Ovary (tissue), 9 donors: ENCODE data around the gene WDR20. TPM values are rescaled to one million over a fixed set of nuclear protein-coding genes. Genes with fewer than 3 reads are reported as not detected.

Source experiments
- DNase-seq, 5 donors: peaks; one replicate each; pipeline ENCODE4 v3.0.0-alpha.2; 2019 to 2020
- H3K27ac ChIP-seq, 2 donors: fragments of 200-600 bp; one replicate each; pipeline versions ENCODE4 v1.5.1 to v1.8.0; 2019 to 2022
- H3K27me3 ChIP-seq: fragments of 200-600 bp; one replicate; pipeline ENCODE4 v1.8.0; 2022
- H3K36me3 ChIP-seq: fragments of 200-600 bp; sonication (generic); one replicate; pipeline ENCODE4 v1.5.1; 2019
- H3K4me1 ChIP-seq: one replicate; pipeline ENCODE4 v1.8.1; 2013; ENCODE audit warnings: mild to moderate bottlenecking, moderate library complexity; ENCODE audit not compliant: insufficient read depth
- H3K4me3 ChIP-seq: fragments of 200-600 bp; sonication (generic); one replicate; pipeline ENCODE4 v1.5.1; 2017
- H3K9me3 ChIP-seq, 2 donors: fragments of 200-600 bp in 1 of 2; sonication (generic) in 1 of 2; one replicate each; pipeline versions ENCODE4 v1.5.1 to v1.8.1; 2013 to 2019; ENCODE audit warnings: mild to moderate bottlenecking in 1 of 2, moderate library complexity in 1 of 2
- CTCF ChIP-seq, 3 donors: fragments of 450-650 bp in 2 of 3; fragments of 200-600 bp in 1 of 3; IDR thresholded peaks; one replicate each; pipeline versions ENCODE4 v1.5.1 to v1.8.0; 2016 to 2022; ENCODE audit warnings: antibody characterized with exemption in 3 of 3, mild to moderate bottlenecking in 1 of 3
- EP300 ChIP-seq: sonication (generic); formaldehyde crosslinking; IDR thresholded peaks from one replicate; pipeline ENCODE4 v1.6.1; 2017; ENCODE audit warnings: antibody characterized with exemption
- POLR2A ChIP-seq: fragments of 450-650 bp; IDR thresholded peaks from one replicate; pipeline ENCODE4 v1.6.1; 2017; ENCODE audit warnings: antibody characterized with exemption, mild to moderate bottlenecking, moderate library complexity
- WGBS, 3 donors: extraction: QIAGEN DNeasy Blood & Tissue Kit in 1 of 3; methylation state at CpG; one replicate each; pipeline versions ENCODE4 v1.1.5 to v1.1.7; 2013 to 2017; 5-methylcytosine and 5-hydroxymethylcytosine counted together
- intact Hi-C, 4 donors: fragments of 100-400 bp; cut with DNase I; formaldehyde crosslinking; loops; one replicate each; pipeline versions ENCODE4 v1.11.0 to v1.15.1; 2022 to 2023
- polyA plus RNA-seq, 2 donors: library from polyadenylated mRNA; stranded (reverse); fragments of 200-250 nt in 1 of 2; fragments of 350-450 nt in 1 of 2; fragmentation: Illumina TruSeq in 1 of 2; extraction: RNeasy Lipid Tissue Mini Kit (QIAGEN cat#74804) in 1 of 2; gene quantifications; one replicate each; pipeline ENCODE4 v1.2.3, GENCODE V29; 2013 to 2014
- total RNA-seq, 7 donors: library from RNA; depleted of rRNA in 2 of 7; stranded (reverse); fragments of >200 nt in 2 of 7; fragmentation: NEBNext Ultra II Directional in 3 of 7; extraction: Animal tissue kit (Norgen Biotek cat#: 25700) in 3 of 7; gene quantifications; one replicate each; pipeline versions ENCODE4 v1.1.0 to v1.2.4, GENCODE V29; 2016 to 2023
- donor health status: DM: no; HTN: no; CAD: no; lungs with moderate emphysema.
- donor health status: DM: no; HTN: no; CAD: no.
- donor health status: Bipolar disorder and iron deficiency.
- donor health status: DM: yes; HTN: yes; CAD: no.
- donor health status: DM: no; HTN: no; CAD: no.
- donor health status: DM: yes; HTN: yes; CAD: no.

WDR20 gene
- total and polyA plus RNA-seq, 9 donors: 13.4 to 42.2 (median 26.8) TPM

GRCh38 chr14:102225936-102226335, 86.2 kb downstream of the WDR20 start:
- Histone ChIP-seq H3K9me3 (no peaks in the 10 kb centered on the region), H3K4me1 (peaks cover 5% of the 10 kb centered on the region), H3K4me3 (no peak overlapping the region), H3K27ac (no peak overlapping the region), H3K36me3 (no peaks in the 10 kb centered on the region), H3K27me3 (no peaks in the 10 kb centered on the region)
- intact Hi-C loops: no loop called here
- TF ChIP-seq CTCF (IDR thresholded peaks at IDR 0.05) (no peak), POLR2A (no peak), EP300 (no peak)
- 80% methylated on average over 15 of the region's 15 CpGs for WGBS, 3 donors
- DNase-seq: no peak

DNA sequence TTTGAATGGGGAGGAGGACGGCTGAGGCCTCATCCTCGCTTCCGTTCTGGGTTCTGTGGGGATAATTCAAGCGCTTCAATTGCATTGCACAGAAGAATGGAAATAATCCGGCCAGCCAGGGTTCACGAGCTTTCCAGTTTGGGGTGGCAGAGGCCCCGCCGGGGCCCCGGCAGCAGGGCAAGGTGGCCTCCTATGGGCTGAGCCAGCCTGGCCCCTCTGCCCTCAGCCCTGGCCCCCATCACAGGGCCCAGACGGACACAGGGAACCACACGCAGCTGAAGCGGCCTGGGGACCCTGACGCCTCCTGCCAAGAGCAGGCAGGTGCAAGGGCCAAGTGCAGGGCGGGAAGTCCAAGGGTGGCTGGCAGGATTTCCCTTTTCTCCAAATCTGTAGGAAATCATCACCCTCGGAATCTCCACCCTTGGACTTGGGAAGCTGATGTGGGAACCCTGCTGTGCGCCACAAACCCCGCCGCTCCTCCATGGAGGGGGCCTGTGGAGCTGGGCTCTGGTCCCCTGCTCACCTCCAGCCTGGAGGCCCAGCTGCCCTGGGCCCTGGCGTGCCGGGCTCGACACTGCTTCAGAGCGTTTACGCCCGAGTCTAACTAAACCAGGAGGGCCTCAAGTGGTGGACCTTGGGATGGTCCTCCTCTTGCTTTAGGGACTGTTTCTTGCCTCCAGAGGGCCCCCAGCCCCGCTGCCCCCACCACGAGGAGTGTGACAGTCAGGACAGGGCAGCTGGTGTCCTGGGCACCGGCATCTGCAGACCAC, 86.8 kb downstream of the WDR20 start:
- intact Hi-C loops: no loop called here
- Histone ChIP-seq H3K4me3 (no peak overlapping the region), H3K27me3 (no peaks in the 10 kb centered on the region), H3K36me3 (no peaks in the 10 kb centered on the region), H3K4me1 (peaks cover 5% of the 10 kb centered on the region), H3K27ac (no peak overlapping the region), H3K9me3 (no peaks in the 10 kb centered on the region)
- 81 to 86% (median 81%) methylated on average over 27 of the region's 27 CpGs for WGBS, 3 donors
- TF ChIP-seq POLR2A (no peak), EP300 (no peak), CTCF (IDR thresholded peaks at IDR 0.05) (no peak)
- no peak for DNase-seq

- DNase-seq: peak in 2 of 5 donors; percentile 31 to 60
- WGBS, 3 donors: 49 to 56% (median 53%) methylated on average over 28 of the region's 28 CpGs
- Histone ChIP-seq H3K4me3 (no peak overlapping the region), H3K27ac (no peak overlapping the region), H3K4me1 (peaks cover 5% of the 10 kb centered on the region), H3K27me3 (no peaks in the 10 kb centered on the region), H3K36me3 (no peaks in the 10 kb centered on the region), H3K9me3 (no peaks in the 10 kb centered on the region)
- TF ChIP-seq EP300: no peak
- TF ChIP-seq CTCF (IDR thresholded peaks at IDR 0.05): no peak
- no peak for TF ChIP-seq POLR2A
- intact Hi-C loops: no loop called here
Observed at GRCh38 chr14:102227184-102227964, 87.7 kb downstream of the WDR20 start.

- intact Hi-C loops: no loop called here
- H3K27me3 ChIP-seq: no peaks in the 10 kb centered on the region
- 92 to 95% (median 95%) methylated on average over 43 of the region's 43 CpGs for WGBS, 3 donors
- no peak for TF ChIP-seq CTCF (IDR thresholded peaks at IDR 0.05)
- no peak for TF ChIP-seq EP300
- no peak for TF ChIP-seq POLR2A
- H3K27ac ChIP-seq: no peak overlapping the region
- no peak overlapping the region for H3K4me3 ChIP-seq
- H3K9me3 ChIP-seq: no peaks in the 10 kb centered on the region
- DNase-seq: peak in 1 of 5 donors; percentile 33
- peaks cover 5% of the 10 kb centered on the region for H3K4me1 ChIP-seq
- no peaks in the 10 kb centered on the region for H3K36me3 ChIP-seq
Observed at GRCh38 chr14:102229071-102229738, 89.5 kb downstream of the WDR20 start.
